H1 (cell line): Measurements from ENCODE around the gene TRABD2B.

Experiments
- KDM1A ChIP-seq: fragments of 200-600, 300-600 bp; sonication (generic); IDR thresholded peaks from 2 replicates; pipeline ENCODE4 v1.7.1; 2016; ENCODE audit warnings: mild to moderate bottlenecking, low read length, borderline replicate concordance
- POLR2A ChIP-seq, 2 experiments: IDR thresholded peaks; 1 replicate in 1 of 2; 2 replicates in 1 of 2; pipeline ENCODE4 v1.6.1; 2011; ENCODE audit warnings: low read depth in 2 of 2, low read length in 2 of 2, mild to moderate bottlenecking in 2 of 2; ENCODE audit errors: control extremely low read depth in 1 of 2
- TAF1 ChIP-seq: IDR thresholded peaks from 2 replicates; pipeline ENCODE4 v1.6.1; 2011; ENCODE audit warnings: mild to moderate bottlenecking, low read depth, low read length
- TF ChIP-seq, protein P1 (sequence below): IDR thresholded peaks from 2 replicates; pipeline ENCODE4 v1.6.1; 2012; ENCODE audit warnings: inconsistent platforms
- TF ChIP-seq, protein P2 (sequence below), 3 experiments: IDR thresholded peaks; 1 replicate in 2 of 3; 2 replicates in 1 of 3; pipeline versions ENCODE4 v1.5.1 to v1.6.1; 2011; ENCODE audit warnings: low read length in 3 of 3, mild to moderate bottlenecking in 3 of 3, inconsistent platforms in 2 of 3, low read depth in 1 of 3, moderate library complexity in 1 of 3; ENCODE audit not compliant: insufficient read depth in 1 of 3; ENCODE audit errors: control extremely low read depth in 1 of 3

DNA sequence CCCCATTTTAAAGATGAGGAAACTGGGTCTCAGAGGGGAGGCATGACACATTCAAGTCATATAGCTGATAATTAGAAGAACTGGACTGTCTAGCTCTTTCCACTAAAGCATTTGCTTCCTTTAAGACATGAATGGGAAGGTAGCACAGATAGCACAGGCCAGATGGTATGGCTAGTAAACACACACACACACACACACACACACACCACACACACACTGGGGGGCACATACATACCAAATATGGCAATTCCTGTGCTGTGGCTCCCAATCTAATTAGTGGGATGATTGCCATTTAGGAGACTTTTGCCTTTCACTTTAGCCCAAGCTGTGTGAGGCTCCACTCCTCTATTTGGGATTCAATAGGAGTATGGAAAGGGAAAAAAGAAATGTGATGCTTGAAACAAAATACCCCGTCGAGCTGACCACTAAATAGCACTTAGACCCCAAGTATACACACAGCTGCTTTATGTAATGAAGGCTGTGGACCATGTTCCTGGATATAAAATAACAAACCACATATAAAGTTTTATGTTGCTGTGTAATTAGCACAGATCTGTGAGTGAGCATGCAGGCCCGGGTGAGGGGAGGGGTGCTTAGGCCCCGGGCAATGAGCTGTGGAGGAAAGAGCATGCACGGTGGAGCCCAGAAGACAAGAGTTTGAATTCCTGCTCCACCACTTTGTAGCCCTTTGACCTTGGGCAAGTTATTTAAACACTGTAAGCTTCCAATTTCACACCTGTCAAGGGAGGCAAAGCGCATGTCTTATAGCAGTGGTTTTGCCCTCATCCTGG, 6.8 kb upstream of the TRABD2B start:
- TF ChIP-seq, protein P1, sequence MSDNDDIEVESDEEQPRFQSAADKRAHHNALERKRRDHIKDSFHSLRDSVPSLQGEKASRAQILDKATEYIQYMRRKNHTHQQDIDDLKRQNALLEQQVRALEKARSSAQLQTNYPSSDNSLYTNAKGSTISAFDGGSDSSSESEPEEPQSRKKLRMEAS, result no peak
- TF ChIP-seq POLR2A (IDR thresholded peaks at IDR 0.05; ENCODE audit: control extremely low read depth in 1 of 2, low read depth in 2 of 2, low read length in 2 of 2), result no peak
- TF ChIP-seq, protein P2, sequence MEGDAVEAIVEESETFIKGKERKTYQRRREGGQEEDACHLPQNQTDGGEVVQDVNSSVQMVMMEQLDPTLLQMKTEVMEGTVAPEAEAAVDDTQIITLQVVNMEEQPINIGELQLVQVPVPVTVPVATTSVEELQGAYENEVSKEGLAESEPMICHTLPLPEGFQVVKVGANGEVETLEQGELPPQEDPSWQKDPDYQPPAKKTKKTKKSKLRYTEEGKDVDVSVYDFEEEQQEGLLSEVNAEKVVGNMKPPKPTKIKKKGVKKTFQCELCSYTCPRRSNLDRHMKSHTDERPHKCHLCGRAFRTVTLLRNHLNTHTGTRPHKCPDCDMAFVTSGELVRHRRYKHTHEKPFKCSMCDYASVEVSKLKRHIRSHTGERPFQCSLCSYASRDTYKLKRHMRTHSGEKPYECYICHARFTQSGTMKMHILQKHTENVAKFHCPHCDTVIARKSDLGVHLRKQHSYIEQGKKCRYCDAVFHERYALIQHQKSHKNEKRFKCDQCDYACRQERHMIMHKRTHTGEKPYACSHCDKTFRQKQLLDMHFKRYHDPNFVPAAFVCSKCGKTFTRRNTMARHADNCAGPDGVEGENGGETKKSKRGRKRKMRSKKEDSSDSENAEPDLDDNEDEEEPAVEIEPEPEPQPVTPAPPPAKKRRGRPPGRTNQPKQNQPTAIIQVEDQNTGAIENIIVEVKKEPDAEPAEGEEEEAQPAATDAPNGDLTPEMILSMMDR (IDR thresholded peaks at IDR 0.05; ENCODE audit: control extremely low read depth in 1 of 3, insufficient read depth in 1 of 3, low read depth in 1 of 3, low read length in 3 of 3), result no peak
- TF ChIP-seq TAF1, result no peak
- no peak for TF ChIP-seq KDM1A
